BE2C (cell line): ENCODE data around the gene KCNJ12.

Source experiments
- DNase-seq: peaks from one replicate; pipeline ENCODE4 v3.0.0-alpha.2; 2020
- H3K27me3 ChIP-seq: fragments of 250-450 bp; sonication (Bioruptor Pico); 2 replicates; pipeline ENCODE4 v1.5.1; 2020; ENCODE audit warnings: mild to moderate bottlenecking
- H3K36me3 ChIP-seq: fragments of 250-450 bp; sonication (Bioruptor Pico); 2 replicates; pipeline ENCODE4 v1.5.1; 2020; ENCODE audit warnings: mild to moderate bottlenecking
- H3K4me1 ChIP-seq: fragments of 250-450 bp; sonication (Bioruptor Pico); 2 replicates; pipeline ENCODE4 v1.5.1; 2020
- H3K4me3 ChIP-seq: 2 replicates; pipeline ENCODE4 v1.5.1; 2011; ENCODE audit warnings: low read depth, low read length
- H3K9me3 ChIP-seq: fragments of 250-450 bp; sonication (Bioruptor Pico); 2 replicates; pipeline ENCODE4 v1.5.1; 2020
- CTCF ChIP-seq: IDR thresholded peaks from 2 replicates; pipeline ENCODE4 v1.5.1; 2012; ENCODE audit warnings: mild to moderate bottlenecking, low read depth, low read length

Gene KCNJ12

GRCh38 chr17:21467196-21467595, 91.0 kb downstream of the KCNJ12 start:
- no peak for TF ChIP-seq CTCF
- Histone ChIP-seq H3K36me3 (no peaks in the 10 kb centered on the region), H3K27me3 (no peaks in the 10 kb centered on the region)

GRCh38 chr17:21467739-21468490, 91.8 kb downstream of the KCNJ12 start:
- no peaks in the 10 kb centered on the region for H3K4me1 ChIP-seq
- DNase-seq, result no peak
- H3K9me3 ChIP-seq, result no peaks in the 10 kb centered on the region
- no peaks in the 10 kb centered on the region for H3K27me3 ChIP-seq
- no peak overlapping the region for H3K4me3 ChIP-seq
- H3K36me3 ChIP-seq, result no peaks in the 10 kb centered on the region
- no peak for TF ChIP-seq CTCF

More at GRCh38 chr17:21467196-21467595, 91.0 kb downstream of the KCNJ12 start:
- Histone ChIP-seq H3K4me3 (no peak overlapping the region), H3K4me1 (no peaks in the 10 kb centered on the region), H3K9me3 (no peaks in the 10 kb centered on the region)
- DNase-seq, result no peak
